Ammon's horn (tissue), 1 donor: ENCODE results near the gene CCK.

Experiments used
- DNase-seq: peaks from one replicate; pipeline ENCODE4 v3.0.0-alpha.2; 2016; ENCODE audit warnings: low spot score

CCK gene

DNA sequence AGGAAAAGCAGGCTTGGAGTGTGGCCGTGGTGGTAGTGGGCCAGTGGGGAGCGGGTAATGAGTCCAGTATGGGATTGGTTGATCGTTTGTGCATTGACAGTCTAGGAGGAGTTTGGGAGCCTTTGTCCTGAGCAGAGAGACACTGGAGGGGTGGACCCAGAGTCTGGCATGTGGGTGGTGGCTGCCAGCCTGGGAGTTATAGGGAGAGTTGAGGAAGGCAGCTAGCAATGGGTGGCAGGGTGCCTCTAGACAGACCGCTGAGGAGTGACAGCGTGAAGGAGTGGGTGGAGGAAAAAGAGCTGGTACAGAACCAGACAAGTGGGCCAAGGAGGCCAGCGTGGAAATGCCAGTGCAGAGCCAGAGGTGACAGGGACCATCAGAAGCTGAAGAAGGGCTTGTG lies 1.9 kb upstream of the CCK start:
- no peak for DNase-seq

DNA sequence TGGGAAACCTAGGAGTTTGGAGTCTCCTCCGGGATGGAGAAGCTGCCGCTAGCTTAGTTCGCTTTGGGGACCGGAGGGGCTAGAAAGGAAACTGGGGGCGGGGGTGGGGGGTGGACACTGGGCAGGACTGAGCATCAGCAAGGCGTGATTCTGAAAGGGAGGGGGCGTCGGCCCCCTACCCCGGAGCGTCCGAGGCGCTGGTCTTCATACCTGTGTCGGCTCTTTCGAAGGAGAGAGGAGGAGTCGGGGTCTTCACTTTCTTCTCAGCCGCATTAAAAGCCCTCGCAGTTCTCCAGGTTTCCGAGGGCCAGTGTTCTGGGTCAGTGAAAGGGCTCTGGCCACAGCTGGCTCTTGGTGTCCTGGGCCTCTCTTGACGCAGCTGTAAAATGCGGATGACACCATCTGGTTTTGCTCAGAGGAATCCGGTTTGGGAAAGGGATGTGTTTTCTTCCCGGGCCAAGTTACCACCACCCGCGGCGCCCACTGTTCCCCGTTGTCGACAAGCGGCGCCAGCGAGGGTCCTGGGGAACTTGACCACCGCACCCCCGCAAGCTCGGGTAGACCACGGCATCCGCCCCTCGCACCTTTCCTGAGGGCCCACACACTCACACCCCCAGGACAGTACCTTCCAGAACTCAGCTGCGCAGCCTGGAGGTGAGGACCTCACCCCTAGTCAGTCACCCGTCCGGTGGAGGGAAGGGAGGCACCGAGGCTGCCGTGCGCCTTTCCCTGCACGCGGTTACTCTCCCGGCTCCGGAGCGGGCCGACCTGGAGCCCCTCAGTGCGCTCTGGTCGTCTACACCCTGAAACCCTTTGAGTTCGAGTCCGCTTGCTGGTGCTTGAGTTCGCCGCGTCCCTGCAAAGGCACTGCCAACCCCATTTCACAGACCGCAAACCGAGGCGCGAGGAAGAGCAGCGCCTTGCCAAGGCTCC lies 660 bp downstream of the CCK start:
- DNase-seq = no peak

DNA sequence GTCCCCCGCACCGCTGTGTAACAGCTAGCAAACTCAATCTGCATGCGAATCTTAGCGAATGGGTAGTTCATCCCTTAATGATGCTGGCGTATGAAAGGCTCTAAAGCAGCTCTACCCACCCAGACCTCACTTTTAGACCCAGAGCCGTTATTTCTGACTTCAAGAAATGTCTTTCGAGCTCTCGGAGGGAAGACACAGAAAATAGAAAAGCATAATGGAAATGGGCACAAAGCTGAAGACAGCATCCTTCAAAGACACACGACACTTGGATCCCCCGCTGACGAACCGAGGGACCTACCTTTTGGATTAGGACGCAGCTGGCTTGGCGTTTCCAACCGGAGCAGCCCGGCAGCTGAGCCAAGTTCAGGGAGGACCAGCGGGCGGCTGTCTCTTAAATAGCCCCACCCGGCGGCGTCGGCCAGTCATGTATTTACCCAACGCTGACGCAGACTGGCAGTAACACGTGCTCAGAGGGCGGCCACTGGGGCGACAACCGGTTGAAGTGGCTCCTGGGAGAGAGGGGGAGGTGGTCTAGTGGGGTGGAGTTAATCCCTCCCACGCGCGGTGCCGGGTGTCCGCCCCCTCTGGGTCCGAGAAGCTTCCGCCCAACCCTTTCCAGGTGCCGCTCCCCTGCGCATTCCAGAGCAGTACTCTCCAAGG lies 1.5 kb downstream of the CCK start:
- peak; percentile 61 for DNase-seq

DNA sequence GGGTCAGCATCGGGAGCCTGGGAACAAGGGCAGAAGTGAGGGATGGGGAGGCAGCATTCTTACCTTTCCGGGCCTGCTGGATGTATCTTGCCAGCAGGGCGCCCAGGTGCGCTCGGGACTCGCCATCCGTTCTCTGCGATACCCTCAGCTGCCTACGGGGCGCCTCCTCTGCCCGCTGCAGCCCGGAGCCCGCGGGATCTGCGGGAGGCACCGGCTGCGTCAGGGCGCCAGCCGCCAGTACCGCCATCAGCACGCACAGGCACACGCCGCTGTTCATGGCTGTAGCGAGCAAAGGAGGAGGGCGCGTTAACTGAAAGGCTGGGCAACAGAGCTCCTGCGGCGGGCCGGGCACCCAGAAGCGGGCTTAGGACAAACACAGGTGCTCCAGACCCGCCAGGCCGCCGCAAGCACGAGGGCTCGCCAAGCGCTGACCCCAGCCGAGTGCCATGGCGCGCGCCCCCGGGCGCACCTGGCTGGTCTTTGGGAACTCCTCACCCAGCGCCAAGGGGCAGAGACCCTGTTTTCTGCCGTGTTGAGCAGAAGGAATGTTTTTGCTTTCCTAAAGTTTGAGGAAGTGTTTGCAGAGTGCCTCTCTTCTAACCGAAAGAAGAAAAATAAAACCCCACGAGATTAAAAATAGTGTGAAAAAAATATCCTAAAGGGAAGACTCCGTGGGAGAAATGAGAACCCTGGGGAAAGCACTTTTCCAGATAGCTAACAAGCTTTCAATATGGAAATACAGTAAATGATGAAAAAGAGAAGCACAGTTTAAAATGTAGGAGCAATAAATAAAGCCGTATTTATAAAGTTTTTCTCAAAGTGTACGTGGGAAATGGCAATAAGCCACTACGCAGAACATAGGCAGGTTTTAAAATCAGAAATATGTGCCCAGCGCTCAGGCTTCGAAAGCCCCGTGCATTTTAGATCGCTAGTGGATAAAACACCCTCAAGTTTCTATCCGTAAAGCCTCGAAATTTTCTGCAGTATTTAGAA lies 2.3 kb downstream of the CCK start:
- DNase-seq = no peak

DNA sequence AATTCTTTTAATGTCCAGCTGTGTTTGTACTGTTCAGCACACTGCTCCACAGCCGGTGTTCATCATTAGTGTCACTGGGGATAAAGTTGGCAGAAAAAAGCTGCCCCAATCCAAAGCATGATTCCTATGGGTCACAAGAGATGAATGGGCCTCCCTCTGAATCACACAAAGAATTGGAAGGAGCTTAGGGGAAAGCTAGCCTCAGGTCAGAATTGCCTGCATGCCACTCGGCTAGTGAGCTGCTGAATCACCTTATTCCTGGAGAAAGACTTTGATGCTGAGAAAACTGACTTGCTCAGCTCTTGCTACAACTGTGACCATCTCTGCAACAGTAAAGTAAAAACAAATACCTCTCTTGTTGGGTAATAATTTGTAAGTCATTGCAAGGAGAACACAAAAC lies 3.5 kb downstream of the CCK start:
- DNase-seq = no peak

DNA sequence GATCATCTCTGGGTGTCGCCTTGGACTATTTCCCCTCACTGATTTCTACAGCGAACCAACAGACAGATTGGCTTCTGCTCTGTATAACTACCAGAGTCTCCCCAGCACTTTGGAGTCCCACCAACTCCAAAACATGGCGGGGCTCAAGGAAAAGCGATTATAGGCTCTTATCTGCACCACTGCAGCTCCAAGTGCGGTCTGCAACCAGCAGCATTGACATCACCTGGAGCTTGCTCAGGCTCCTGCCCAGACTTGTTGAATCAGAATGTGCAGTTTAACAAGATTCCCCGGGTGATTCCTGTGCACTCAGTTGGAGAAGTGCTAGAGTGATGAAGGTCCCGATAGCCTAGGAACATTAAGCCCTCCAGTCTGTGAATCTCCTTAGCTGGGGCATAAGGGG lies 9.0 kb downstream of the CCK start:
- DNase-seq = no peak

DNA sequence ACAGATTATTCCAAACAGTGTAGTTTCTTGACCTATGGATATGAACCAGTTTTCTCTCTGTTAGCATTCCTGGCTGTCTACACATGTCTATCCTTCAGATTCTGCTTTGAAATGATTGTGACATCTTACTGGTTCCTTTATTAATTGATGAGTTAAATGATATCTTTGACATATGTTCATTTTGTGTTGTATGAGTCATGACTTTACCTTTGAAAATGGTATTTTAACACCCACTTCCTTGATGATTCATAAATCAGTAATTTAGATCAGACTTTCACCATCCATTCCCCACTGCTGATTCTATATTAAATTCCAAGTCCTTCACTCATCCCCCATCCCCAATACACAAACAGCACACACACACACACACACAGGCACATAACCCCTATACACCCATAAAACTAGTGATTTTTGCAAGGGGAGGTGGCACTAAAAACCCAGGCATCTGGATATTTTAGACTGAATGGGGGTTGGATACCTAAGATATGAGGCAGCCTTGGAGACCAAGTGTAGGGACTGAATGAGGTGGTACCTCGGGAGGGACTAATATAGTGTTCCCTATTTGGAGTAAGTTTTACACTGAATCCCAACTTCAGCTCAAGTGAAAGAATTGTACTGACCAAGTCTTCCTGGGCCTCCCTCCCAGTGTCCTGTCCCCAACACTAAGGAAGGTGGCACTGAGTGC lies 9.7 kb downstream of the CCK start:
- DNase-seq = no peak

DNA sequence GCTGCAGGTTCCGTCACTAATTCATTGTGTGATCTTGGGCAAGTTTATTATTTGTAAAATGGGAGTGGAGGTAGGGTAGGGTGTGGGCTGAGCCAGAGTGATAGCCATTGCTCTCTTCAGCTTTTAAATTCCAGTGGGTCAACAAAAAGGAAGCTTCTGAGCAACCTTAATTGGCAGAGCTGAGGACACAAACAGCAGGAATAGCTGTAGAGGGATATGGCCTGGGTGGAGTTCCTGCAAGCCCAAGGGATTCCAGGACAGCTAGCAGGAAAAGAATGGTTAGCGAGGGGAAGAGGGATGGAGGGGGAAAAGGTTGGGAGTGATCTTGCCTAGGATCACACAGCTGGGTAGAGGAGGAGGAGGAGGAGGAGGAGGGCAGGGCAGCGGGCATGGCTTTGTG lies 11.4 kb downstream of the CCK start:
- DNase-seq = no peak

DNA sequence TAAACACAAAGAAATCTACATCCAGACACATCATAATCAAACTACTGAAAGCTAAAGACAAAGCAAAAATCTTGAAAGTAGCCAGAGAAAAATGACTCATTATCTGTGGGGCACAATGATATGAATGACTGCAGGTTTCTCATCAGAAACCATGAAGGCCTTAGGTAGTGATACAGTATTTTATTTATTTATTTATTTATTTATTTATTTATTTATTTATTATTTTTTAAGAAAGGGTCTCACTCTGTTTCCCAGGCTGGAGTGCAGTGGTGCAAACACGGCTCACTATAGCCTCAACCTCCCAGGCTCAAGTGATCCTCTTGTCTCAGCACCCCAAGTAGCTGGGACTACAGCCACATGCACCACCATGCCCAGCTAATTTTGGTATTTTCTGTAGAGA lies 15.2 kb downstream of the CCK start:
- no peak for DNase-seq

DNA sequence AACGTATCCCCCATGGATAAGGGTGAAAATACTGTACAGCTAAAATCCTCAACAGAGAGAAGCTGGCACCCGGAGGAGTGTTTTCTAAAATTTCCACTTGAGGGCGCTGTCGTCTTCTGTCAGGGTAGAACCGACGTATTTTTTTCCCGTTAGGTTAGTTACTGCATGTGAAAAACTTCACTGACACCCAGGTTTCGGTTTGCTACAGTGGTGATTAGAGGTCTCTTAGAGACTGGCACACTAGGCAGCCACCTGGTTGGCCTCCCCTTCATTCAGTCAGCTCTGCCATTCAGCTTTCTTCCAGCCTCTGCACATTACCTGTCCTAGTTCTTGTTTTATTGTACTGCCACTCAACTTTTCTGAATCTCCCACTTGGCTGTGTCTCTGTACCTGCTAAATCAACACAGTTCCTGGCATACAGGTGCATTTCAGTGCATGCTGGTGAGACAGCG lies 18.4 kb downstream of the CCK start:
- peak; percentile 59 for DNase-seq

DNA sequence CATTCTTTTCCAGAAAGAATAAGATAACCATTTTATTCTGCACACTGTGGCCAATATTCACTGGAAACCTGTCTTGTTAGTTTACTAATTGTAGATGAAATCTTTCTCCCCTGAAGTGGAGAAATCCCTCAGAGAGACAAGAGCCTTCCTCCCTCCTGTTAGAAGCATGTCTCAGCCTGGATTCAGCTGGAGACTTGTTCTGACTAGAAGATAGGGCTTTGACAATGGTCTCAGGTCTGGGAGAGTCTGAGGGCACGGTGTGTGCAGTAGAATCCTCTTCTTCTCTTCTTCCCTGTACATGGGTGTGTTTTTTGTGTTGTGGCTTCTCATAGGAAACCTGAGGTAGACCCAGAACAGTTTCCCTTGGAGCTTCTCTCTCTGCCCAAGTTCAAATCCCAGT lies 19.9 kb downstream of the CCK start:
- DNase-seq = no peak

DNA sequence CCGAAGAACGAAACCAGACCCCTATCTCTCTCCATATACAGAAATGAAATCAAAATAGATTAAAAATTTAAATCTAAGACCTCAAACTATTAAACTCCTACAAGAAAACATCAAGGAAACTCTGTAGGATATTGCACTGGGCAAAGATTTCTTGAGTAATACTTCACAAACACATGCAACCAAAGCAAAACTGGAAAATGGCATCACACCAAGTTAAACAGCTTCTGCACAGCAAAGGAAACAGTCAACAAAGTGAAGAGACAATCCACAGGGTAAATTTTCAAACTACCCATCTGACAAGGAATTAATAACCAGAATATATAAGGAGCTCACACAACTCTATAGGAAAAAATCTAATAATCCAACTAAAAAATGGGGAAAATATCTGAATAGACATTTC lies 29.4 kb downstream of the CCK start:
- DNase-seq = no peak

DNA sequence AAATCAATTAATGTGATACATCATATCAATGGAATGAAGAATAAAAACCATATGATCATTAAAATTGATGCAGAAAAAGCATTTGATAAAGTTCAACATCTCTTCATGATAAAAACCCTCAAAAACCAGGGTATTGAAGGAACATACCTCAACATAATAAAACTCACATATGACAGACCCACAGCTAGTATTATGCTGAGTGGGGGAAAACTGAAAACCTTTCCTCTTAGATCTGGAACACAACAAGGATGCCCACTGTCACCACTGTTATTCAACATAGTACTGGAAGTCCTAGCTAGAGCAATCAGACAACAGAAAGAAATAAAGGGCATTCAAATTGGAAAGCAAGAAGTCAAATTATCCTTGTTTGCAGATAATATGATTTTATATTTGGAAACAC lies 30.5 kb downstream of the CCK start:
- no peak for DNase-seq

DNA sequence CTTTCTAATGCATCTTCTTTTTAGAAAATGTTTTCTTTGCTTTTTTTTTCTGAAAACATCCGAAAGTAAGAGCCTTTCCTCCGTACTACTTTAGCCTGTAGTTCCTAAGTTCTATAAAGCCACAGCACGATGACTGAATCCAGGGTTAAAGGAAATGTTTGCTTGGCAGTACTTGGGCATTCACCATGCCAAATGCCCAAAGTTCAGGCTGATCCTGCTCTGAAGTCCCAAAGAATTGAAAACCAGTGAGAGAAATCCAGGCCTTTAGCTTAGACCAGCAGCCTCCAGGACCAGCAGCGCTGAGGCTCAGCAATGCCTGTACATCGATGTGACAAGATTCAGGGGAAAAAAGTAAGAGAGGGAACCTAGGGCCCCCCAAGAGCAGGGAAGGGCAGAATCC lies 35.1 kb downstream of the CCK start:
- DNase-seq = no peak

DNA sequence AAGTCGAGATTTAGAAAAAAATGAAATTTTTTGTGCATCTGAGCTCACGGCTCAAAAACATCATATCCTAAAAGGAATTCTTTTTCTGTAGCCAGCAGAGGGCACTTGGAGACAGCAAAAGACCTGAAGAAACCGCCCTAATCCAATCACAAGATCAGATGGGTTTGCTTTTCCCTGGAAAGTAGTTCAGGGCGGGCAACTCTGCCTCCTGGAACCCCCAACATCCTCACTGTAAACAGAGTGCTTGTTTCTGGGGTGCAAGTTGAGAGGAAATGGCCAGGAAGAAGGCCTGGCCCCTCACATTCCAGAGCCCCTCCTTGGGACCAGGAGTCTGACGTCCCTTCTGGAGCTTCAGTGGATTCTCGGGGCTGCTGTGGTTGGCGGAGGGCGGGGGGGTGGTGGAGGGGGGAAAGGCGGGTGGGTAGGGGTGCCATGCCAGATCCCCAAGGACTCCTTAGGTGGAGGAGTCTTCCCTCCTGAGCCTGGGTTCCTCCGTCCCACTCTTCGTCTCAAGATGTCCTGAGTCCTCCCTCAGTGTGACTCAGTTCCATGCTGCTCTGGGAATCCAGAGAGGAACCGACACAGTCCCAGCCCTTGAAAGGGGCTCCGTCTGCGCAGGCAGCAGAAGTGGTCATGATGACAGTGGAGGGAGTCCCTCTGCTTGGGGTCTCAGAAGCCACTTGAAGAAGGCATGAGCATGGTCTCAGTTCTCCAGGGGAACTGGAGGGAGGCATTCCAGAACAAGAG lies 35.9 kb downstream of the CCK start:
- DNase-seq = peak; percentile 62

DNA sequence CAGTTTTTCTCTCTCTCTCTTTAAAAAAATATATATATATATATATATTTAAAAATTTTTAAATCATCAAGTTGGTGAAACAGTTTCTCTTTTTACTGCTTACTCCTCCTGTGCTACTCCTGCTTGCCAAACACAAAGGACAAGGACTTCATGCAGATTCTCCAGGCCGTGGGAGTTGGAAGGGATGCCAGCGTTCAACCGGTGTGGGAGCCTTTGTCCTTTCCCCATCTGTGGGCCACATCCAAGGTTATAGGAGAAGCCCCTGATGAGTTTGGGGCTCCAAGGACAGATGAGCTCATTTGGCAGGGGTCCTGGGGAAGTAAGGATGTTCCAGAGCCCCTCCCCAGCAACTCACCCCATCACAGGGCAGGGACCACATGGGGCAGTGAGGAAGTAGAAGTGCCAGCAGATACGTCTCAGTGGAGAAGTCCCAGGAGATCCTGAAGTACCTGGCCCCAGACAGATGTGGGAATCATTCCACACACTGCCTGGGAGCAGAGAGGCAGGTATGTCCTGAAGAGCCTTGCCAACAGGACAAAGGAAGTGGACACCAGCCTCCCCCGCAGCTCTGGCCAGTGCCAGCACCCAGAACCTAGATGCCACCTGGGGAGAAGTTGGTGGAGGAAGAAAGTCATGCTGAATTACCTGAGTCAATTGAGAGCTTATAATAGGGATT lies 36.6 kb downstream of the CCK start:
- no peak for DNase-seq

DNA sequence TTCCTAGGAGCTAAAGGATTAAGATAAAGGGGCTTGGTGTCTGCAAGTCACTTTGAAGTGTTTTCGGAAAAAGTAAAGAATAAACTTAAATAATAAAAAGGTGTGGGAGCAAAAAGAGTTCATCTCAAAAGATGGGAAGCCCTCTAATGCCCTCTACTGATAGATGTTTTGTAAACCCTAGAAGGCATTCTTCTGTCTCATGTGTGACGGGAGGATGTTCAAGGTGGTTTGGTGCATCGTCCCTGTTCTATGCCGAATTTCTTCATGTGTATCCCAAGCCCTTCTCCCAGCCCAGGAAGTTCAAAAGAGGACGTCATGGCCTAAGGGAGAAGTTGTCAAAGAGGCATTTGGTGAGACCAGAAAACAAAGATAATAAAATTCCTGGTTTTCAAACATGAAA lies 37.2 kb downstream of the CCK start:
- DNase-seq = no peak

DNA sequence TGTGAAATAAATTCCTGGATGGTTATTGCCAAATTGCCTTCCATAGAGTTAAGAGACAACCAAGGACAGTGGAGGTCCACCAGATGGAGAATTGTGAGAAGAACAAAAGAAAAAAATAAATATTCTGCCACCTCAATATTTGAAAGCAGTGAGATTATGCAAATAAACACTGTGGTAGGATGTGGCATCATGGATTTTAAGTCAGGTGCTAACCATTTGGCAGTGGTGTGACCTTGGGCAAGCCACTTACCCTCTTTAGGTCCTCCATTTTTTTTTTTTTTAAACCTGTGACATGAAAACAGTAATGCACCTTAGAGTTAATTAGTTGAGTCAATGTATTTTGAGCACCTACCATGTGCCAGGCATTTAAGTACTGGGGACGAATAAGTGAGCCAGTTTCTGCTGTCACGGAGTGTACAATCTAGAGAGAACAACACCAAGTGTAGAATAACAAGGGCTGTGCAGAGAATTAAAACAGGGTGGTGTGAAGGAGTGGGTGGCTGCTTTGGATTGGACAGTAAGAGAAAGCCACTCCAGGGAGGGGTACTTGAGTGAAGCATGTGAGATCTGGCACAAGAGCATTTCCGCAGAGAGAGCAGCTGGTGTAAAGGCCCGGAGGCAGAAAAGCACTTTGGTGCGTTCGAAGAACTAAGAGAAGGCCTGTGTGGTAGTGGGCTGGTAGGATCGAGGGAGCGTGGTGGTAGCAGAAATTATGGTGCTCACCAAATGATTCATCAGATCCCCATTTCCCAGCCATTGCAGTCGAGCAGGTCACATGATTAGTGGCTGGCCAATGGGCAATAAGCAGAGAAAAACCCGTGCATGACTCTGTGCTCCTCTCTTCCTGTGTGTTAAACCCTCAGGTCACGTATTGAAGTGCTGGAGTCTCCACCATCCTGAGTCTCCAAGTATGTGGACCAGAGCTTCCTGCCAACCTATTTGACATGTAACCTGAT lies 39.2 kb downstream of the CCK start:
- DNase-seq = peak; percentile 64
